NCI-H460 (cell line): ENCODE measurements around the gene GALNTL6. TPM values are rescaled to one million over a fixed set of nuclear protein-coding genes. Genes with fewer than 3 reads are reported as not detected.
"Not testable (repeated sequence)": the region's sequence is repeated elsewhere in the genome, so short reads cannot be mapped to it uniquely, and the experiment has no call there.

Source experiments
- DNase-seq: peaks from one replicate; pipeline ENCODE4 v3.0.0-alpha.2; 2016; ENCODE audit warnings: low read depth; ENCODE audit errors: extremely low read depth
- total RNA-seq: library from RNA; depleted of rRNA; stranded (reverse); fragments of >200 nt; shearing (Covaris generic); gene quantifications from 2 replicates; pipeline ENCODE4 v1.2.3, GENCODE V29; 2014

The GALNTL6 gene
- total RNA-seq, 1 experiment from 2014 or later, result 0.57 TPM

- DNase-seq, result no peak
Observed at GRCh38 chr4:172892300-172892699, 1079.1 kb downstream of the GALNTL6 start.

GRCh38 chr4:172895699-172896098, 1082.5 kb downstream of the GALNTL6 start:
- no peak for DNase-seq

- no peak for DNase-seq
Observed at GRCh38 chr4:172897046-172897445, 1083.8 kb downstream of the GALNTL6 start.

- no peak for DNase-seq
Observed at GRCh38 chr4:172898715-172899114, 1085.5 kb downstream of the GALNTL6 start.

GRCh38 chr4:172899861-172900260, 1086.7 kb downstream of the GALNTL6 start:
- DNase-seq, result no peak

DNA sequence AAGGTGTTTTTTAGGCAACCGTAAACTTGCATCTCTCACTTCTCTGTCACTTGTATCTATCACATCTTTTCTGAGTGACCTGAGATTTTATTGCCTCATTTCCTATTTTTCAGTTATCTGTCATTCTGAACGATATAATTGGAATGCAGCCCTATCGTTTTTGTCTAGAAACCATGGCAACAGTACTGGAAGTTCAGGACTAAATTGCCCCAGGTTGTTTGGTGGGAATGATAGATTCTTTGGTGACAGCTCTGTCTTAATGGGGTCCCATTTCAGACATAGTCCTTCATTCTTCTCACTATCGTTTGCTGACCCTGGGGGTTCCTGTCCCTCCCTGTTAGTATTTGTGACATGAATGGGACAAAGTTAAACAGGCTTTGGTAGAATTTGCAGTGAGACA, 1087.7 kb downstream of the GALNTL6 start:
- no peak for DNase-seq

- DNase-seq, result not testable (repeated sequence)
Observed at GRCh38 chr4:172912468-172912867, 1099.3 kb downstream of the GALNTL6 start.

DNA sequence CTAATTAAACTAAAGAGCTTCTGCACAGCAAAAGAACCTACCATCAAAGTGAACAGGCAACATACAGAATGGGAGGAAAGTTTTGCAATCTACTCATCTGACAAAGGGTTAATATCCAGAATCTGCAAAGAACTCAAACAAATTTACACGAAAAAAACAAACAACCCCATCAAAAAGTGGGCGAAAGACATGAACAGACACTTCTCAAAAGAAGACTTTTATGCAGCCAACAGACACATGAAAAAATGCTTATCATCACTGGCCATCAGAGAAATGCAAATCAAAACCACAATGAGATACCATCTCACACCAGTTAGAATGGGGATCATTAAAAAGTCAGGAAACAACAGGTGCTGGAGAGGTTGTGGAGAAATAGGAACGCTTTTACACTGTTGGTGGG, 1104.2 kb downstream of the GALNTL6 start:
- DNase-seq, result not testable (repeated sequence)

DNA sequence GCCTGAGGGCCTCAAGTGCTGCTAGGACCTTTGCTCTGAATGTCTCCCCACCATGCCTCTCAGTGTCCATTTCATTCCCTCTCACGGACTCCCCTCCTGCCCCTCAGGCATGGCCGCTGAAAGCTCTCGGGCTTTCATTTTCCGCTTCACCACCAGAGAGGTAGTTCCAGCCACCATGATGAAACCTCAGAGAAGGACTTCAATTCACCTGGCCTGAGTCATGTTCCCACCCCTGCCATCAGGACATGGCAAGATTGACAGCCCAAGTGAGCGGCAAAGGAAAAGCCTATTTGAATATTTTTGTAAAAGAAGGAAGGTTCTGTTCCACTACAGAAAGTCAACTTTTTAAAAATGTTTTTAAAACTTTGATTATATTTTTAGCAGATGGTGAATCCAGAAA, 1106.1 kb downstream of the GALNTL6 start:
- DNase-seq, result no peak

DNA sequence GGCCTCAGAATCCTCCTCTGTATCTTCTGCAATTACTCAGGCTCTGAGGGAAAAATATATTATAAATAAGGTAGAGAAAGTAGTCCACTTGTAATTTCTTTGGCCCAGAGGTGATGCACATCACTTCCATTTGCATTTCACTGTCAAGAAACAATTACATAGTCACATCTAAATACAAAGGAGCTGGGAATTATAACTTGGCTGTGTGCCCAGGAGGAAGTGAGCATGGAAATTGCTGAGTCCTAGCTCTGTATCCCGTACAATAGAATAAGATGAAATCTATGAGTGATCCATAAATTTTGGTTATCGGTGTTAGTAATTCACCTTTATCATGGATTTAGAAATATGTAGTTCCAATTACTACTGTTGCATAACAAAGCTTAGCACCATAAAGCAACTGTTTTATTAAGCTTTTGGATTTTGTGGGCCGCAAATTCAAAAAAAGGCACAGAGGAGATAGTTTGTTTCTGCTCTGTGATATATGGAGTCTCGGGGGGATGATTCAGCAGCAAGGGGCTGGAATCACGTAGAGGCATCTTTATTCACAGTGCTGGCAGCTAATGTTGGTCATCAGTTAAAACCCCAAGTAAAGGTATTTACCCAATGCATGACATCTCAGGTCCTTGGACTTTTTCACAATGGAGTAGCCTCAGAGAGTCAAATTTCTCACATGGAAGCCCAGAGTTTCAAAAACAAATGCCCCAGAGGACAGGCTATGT, 1114.1 kb downstream of the GALNTL6 start:
- DNase-seq, result no peak

GRCh38 chr4:172928347-172928746, 1115.1 kb downstream of the GALNTL6 start:
- DNase-seq, result no peak

DNA sequence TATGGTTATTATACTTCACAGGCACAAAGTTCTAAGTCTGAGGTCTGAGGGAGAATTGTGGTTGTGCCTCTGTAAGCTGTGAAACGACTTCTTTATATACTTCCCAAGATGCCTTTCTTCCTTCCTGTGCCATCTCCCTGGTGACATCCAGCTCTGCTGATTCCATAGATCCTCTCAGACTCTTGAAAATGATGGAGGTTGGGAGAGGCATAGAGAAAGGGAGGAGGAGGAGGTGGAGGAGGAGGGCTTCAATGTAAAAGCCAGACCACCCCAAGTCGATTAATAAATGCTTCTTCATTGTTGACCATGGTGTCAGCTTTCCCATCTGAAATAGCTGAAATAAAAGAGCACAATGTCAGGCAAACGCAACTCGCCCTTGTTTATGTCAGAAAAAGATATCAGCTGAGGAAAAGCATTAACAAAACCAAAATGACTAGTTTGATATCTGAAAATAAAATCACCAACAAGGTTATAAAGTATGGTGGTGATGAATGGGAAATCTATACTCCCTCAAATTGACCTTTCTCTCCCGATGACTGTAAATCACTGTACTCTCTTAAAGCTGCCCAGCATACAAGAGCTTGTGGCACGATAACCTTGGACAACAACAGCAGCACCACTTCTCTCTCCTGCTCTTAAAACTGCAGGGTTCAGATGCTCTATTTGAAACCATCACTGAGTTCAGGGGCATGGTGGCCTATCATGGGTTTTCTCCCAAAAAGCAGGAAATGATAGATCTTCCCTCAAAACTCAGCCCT, 1125.0 kb downstream of the GALNTL6 start:
- DNase-seq, result no peak

- no peak for DNase-seq
Observed at GRCh38 chr4:172938870-172939269, 1125.7 kb downstream of the GALNTL6 start.

DNA sequence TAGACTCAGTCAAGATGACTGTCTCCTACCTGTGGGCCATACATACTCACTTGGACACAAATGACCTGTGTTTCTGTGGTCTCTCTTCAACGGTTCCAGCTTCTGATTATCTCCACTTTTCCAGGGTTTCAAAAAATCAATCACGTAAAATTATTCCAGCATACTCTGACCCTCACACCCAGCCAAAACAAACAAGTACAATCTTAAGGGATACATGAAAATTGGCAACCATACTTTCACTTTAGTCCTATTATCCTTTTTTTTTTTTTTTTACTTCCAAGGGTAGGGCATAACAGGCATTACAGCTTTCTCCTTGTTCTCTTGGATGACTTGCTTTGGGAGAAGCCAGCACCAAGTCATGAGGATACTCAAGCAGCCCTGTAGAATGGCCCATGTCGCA, 1129.6 kb downstream of the GALNTL6 start:
- no peak for DNase-seq

- DNase-seq, result no peak
Observed at GRCh38 chr4:172945611-172946010, 1132.4 kb downstream of the GALNTL6 start.

GRCh38 chr4:172946503-172946902, 1133.3 kb downstream of the GALNTL6 start:
- no peak for DNase-seq

GRCh38 chr4:172947594-172947993, 1134.4 kb downstream of the GALNTL6 start:
- no peak for DNase-seq

- DNase-seq, result no peak
Observed at GRCh38 chr4:172950990-172951389, 1137.8 kb downstream of the GALNTL6 start.

- DNase-seq, result no peak
Observed at GRCh38 chr4:172951679-172952451, 1138.7 kb downstream of the GALNTL6 start.

- DNase-seq, result no peak
Observed at GRCh38 chr4:172953896-172954568, 1140.8 kb downstream of the GALNTL6 start.

DNA sequence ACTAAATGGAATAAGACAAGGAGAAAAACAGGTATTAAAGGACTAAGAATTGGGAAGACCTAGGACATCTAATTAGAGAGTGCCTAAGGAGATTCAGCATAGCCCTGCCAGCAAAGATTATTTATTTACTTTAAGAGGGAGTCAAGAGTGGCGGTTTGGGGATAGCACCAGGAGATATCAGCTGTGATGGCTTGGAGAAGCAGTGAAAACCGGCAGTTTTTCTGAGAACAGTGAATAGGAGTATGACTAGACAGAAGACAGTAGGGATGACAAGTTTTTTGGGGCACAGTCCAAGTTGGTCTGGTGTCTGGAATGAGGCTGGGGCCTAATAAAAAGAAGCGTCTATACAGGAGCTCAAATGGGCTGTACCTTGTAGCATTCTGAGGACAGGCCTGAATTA, 1143.1 kb downstream of the GALNTL6 start:
- not testable (repeated sequence) for DNase-seq
